NCI-H1930 (cell line): ENCODE measurements around the gene ARMCX2.
"Not testable (repeated sequence)": the region's sequence is repeated elsewhere in the genome, so short reads cannot be mapped to it uniquely, and the experiment has no call there.

Source experiments
- DNase-seq, 2 experiments: peaks; one replicate each; lab custom pipeline; 2025; lab: John Stamatoyannopoulos, UW

The ARMCX2 gene

DNA sequence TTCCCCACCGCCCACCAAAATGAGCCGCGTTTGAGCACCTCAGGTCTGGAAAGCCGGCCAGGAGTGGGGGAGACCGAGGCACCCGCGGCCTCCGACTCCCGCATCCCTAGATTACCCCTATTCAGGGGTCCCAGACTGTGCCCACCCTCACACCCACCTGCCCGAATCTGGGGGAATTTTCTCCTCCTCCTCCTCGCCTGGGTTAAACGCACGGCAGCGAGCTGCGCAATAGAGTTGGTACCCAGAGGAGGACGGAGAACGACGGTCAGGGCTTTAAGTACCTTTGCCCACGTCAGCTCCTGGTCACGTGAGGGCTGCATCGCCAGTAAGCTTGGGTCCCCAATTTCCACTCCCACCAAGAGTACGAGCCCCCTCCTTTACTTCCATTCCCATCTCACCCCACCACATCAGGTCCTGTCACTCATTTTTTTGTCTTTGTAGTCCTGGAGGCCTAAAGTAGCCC lies at the start of gene ARMCX2:
ARMCX2 (minus strand) TSS at position 250 of the 463 bp plus-strand sequence. CDS start 2,262 bp downstream, outside the sequence.
- DNase-seq: peak; percentile 33 to 38

GRCh38 chrX:101709384-101709783 lies 49.7 kb upstream of the ARMCX2 start:
- no peak for DNase-seq

GRCh38 chrX:101708163-101708562 lies 48.5 kb upstream of the ARMCX2 start:
- DNase-seq: no peak

DNA sequence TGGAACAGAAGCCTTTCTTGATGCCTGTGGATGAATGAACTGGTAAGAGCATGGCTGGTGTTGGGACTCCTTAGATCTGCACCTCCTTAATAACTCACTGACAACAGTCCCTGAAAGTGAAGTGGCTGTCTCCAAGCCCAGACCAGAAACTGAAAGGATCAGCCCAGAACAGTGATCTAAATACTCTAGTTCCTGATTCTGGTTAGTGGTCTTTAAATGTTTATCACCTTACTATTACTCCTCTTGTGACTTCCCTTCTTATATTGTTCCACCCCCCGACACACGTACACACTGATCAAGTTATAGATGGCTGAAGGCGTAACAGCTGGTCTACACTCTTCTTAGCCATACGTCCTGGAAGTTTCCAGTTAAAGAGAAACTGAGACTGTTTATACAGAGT lies 33.8 kb upstream of the ARMCX2 start:
- DNase-seq: no peak

DNA sequence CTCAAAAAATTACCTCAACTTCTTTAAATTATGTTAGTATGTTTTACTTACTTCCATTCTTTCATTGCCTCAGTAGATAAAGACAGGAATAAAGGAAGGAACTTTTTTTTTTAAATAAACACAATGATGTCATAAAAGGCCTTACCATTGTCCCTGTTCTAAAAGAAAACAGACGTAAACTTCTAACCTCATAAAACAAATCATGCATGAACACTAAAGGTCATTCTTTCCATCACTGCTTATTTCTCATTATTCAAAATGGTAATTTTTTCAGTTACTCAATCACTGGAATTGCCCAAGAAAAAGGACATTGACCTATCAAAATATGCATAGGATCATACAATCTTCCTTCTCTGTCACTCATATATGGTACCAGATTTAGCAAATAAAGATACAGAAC lies 32.2 kb upstream of the ARMCX2 start:
- DNase-seq: no peak

DNA sequence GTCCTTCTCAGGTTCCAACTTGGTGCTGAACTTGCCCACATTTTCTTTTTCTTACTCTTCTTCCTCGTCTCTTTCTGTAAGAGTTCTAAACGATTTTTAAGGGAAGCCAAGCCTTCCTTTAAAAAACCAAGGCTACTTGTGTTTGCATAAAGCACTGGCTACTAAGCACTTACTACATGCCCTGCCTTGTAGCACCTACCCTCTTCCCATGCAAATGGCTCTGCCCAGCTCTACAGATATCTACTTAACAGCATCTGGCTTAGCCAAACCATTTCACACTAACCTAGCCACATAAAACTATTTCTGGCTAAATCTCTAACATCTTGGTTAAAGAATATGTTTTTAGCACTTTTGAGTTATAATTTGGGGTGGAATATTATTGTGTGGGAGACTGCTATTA lies 26.9 kb upstream of the ARMCX2 start:
- no peak for DNase-seq

DNA sequence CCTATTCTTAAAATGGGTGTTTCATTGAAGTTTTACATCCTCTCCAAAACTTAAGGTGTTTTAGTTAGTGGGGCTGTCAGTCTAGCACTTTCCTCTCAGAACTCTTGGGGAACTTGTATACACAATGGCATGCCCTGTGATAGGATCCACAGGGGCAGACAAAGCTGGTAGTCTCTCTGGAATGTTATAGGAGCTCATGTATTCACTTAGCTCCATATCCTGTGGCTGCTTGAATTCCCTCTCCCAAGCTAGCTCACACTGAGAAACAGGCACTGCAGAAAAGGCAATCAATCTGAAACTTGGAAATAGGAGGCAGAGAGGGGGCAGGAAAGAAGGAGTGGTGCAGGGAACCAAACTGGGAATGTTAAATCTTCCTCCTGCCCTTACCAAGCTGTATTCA lies 26.3 kb upstream of the ARMCX2 start:
- DNase-seq: no peak

DNA sequence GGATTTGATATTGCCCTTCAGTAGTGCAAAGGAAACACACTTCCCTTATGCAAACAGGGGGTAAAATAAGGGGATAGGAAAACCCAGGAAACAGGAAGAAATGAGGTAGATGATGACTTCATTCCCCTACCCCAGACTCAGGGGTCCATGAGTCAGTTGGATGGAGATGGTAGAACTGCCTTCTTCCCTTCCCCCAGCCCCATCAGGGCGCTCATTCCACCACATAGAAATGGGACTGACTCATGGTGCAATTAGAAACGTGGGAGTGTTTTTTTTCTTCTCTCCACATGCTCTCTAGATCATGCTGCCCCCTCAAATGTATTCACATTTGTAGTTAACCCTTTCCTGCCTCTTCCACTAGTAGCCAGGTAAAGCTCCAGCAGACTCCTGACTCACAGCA lies 23.1 kb upstream of the ARMCX2 start:
- DNase-seq: no peak

- DNase-seq: no peak
Observed at GRCh38 chrX:101677028-101677427, 17.4 kb upstream of the ARMCX2 start.

DNA sequence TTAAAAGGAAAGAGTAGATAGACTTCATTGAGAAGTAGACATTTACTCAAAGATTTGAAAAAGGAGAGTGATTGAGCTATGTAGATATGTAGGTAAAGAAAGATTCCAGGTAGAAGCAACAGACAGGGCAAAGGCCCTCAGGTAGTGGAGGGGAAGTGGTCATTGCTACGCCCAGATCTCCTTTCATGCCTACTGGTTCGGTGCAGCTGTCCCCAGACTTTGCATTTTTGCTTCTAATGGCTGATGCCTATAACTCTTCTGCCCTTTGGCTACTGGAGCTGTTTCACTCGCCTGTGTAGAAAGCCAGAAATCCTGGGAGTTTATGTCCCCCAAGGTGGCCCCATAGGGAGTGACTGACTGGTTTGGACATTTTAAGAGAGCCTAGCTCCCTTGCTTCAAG lies 16.9 kb upstream of the ARMCX2 start:
- DNase-seq: no peak

- no peak for DNase-seq
Observed at GRCh38 chrX:101668143-101668542, 8.5 kb upstream of the ARMCX2 start.

DNA sequence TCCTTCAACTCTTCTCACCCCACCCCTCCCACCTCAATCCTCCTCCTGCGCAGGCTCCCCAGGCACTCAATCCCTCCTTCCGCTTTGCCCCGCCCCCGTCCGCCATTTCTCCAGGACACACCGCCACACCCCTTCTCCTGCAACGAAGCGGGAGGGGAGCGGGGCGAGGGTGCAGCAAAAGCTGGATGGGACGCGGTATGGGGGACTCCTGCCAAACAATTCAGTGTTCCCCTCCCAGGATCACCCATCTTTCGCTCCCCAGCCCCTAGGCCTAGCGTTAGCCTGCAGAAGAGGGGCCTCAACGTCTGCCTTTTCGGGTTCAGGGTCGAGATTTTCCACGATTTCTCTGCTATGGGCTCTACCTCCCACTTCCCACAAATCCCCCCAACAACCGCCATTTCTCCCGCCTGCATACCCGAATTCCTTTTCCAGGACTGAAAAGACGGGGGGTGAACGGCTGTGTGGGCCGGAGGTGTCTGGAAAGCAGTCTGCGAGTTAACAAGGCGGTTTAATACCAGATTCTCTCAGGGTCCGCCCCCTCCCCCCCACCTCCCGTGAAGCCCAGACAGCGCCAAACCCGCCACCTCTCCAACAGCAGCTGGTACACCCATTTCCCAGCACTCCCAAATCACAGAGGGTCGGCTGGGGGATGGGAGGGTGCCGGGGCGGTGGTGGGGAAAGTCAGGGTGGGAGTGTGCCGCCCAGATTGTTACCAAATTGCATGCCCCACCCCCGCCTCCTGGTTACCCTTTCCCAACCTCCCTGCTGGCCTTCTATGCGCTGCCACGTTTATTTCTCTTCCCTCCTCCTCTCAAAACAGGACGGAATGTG lies 774 bp downstream of the ARMCX2 start:
- peak; percentile 25 to 38 for DNase-seq

- no peak for DNase-seq
Observed at GRCh38 chrX:101657495-101657894, 2.2 kb downstream of the ARMCX2 start.

DNA sequence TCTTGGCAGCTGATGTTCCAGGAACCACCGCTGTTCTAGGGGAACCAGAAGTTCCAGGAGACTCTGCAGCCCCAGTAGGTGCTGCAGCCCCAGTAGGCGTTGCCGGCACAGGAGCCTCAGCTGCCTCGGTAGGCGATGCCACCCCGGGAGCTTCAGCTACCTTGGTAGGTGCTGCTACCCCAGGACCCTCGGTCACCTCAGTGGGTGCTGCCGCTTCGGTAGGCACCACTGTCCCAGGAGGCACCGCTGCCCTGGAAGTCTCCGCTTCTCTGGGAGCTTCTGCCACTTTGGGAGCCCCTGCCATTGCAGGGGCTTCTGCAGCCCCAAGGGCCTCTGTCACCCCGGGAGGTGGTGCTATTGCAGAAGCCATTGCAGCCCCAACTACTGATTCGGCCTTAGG lies 2.8 kb downstream of the ARMCX2 start:
- no peak for DNase-seq

DNA sequence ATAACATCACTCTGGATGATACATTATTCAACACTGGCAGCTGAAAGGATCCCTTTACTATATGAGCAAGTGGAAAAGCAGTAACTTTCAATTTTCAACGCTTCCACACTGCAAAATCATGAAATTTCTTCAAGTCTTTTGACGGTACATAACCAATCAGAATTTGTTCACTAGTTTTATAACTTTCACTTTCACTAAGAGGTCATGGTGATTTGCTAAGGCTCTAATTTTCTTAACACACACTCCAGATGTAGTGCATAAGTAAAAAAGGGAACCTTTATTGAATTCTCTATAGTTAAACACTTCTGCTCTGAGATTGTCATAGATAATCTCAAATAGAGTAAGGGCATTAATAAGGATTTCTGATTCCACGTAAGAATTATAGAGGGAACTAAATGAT lies 4.1 kb downstream of the ARMCX2 start:
- no peak for DNase-seq

GRCh38 chrX:101647716-101648115 lies 11.9 kb downstream of the ARMCX2 start:
- DNase-seq: not testable (repeated sequence)

- DNase-seq: no peak
Observed at GRCh38 chrX:101642093-101642492, 17.6 kb downstream of the ARMCX2 start.

DNA sequence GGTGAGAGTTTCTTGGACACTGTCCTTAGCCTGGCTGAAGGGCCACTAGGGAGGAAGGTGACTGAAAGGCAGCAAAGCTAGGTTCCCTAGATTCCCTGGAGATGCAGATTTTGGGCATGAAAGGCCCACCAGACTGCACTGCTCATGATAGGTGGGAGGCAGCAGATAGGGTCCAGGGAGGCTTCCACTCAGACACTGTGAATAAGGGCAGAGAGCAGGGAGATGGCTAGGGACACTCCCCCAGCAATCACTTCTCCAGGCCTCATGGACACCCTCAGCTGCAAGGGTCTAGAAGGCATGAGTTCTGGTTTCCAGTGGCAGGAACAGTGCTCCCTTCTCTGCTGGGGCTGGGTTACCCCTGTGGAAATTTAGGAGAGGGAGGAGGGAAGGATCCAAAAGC lies 20.1 kb downstream of the ARMCX2 start:
- DNase-seq: no peak

DNA sequence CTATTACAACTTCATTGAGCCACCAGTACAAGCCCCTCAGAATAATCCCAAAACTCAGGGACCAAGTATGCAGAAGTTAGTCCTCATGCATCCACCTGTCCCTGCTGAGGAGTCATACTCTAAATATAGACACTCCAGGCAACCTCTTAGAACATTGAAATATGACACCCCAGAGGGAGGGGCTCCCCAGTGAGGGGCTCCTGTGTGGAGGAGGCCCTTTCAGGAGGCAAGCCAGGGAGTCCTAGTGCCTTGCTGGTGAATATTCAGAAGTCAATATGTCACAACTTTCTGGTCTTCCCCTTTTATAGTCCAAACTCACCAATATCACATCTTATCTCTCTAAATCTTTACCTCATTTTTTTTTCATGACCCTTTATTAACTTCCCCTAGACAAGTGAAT lies 40.3 kb downstream of the ARMCX2 start:
- peak; percentile 23 to 45 for DNase-seq

- DNase-seq: peak; percentile 44 to 69
Observed at GRCh38 chrX:101617211-101618191, 42.1 kb downstream of the ARMCX2 start, which contains the start of gene ARMCX6. Gene ARMCX6, minus strand, starts transcription at chrX:101618000. Its CDS starts 1,380 bp downstream, at chrX:101616620.

DNA sequence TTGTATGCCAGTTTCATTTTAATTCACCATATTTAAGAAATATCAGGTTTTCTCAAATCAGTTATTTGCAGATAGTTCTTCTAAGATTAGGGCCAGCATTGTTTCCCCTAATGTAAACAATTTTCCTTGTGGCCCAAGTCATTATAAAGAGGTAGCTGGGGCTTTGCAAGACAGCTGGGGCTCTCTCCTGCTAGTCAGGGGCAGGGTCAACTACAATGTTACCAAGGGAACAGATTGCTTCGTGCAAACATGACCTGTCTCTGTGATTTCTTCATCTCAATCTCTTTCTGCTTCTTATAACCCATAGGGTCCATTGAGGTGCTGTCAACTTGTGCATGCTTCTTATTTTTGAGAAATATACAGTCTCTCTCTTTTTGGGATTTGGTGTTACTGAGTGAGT lies 53.9 kb downstream of the ARMCX2 start:
- peak; percentile 2 to 4 for DNase-seq
